Stomach smooth muscle (tissue), 2 donors: Measurements from ENCODE around the gene JADE3.

Source experiments
- H3K27ac ChIP-seq: one replicate; pipeline ENCODE4 v1.7.0; 2013; ENCODE audit warnings: mild to moderate bottlenecking, low read length, inconsistent platforms
- H3K27me3 ChIP-seq, 2 donors: one replicate each; pipeline ENCODE4 v1.7.0; 2013; ENCODE audit warnings: low read length in 2 of 2; ENCODE audit not compliant: insufficient read depth in 2 of 2, control insufficient read depth in 1 of 2
- H3K36me3 ChIP-seq, 2 donors: one replicate each; pipeline ENCODE4 v1.7.0; 2013; ENCODE audit warnings: low read length in 2 of 2; ENCODE audit not compliant: control insufficient read depth in 2 of 2, insufficient read depth in 2 of 2
- H3K4me1 ChIP-seq: one replicate; pipeline ENCODE4 v1.7.0; 2013; ENCODE audit warnings: low read length; ENCODE audit not compliant: control insufficient read depth, insufficient read depth
- H3K4me3 ChIP-seq, 2 donors: one replicate each; pipeline ENCODE4 v1.7.0; 2013; ENCODE audit warnings: low read length in 2 of 2
- H3K9ac ChIP-seq, 2 donors: one replicate each; pipeline ENCODE4 v1.7.0; 2013; ENCODE audit warnings: low read length in 2 of 2, mild to moderate bottlenecking in 1 of 2
- H3K9me3 ChIP-seq, 2 donors: one replicate each; pipeline ENCODE4 v1.7.0; 2013; ENCODE audit warnings: low read length in 2 of 2; ENCODE audit not compliant: control insufficient read depth in 2 of 2
- donor health status: healthy.
- donor health status: Pancreatic carcinoma.

Gene JADE3

DNA sequence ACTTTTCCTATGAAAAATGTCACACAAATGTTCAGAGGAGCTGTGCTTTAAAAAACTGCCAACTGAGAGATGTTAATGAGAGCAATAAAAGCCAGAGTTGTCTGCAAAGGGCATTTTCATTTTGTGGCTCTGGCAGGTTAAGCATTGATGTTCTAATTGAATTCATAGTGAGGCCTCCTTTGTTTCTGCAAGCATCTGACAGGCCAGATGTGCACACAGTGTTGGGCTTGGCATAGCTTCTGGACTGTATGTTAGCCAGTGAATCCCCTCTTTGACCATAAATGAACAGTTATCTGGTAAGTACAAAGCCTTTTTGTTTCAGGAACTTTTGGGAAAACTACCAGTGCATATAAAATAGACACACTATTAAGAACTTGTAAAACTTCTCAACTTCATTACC lies 81.9 kb downstream of the JADE3 start:
- Histone ChIP-seq H3K9me3 (no peaks in the 10 kb centered on the region), H3K4me1 (no peaks in the 10 kb centered on the region), H3K27me3 (no peaks in the 10 kb centered on the region), H3K4me3 (no peak overlapping the region), H3K9ac (no peak overlapping the region), H3K36me3 (no peaks in the 10 kb centered on the region), H3K27ac (no peak overlapping the region)

DNA sequence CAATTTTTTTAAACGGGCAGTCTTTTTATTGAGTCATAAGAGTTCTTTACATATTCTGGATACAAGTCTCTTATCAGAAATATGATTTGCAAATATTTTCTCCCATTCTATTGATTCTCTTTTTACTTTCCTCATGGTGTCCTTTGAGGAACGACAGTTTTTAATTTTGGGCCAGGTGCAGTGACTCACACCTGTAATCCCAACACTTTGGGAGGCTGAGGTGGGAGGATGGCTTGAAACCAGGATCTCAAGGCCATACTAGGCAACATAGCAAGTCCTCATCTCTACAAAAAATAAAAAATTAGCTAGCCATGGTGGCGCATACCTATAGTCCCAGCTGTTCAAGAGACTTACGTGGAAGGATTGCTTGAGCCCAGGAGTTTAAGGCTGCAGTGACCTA lies 99.9 kb downstream of the JADE3 start:
- H3K36me3 ChIP-seq, result no peaks in the 10 kb centered on the region
- H3K4me1 ChIP-seq, result no peaks in the 10 kb centered on the region
- no peak overlapping the region for H3K27ac ChIP-seq
- no peak overlapping the region for H3K4me3 ChIP-seq
- H3K27me3 ChIP-seq, result no peaks in the 10 kb centered on the region
- no peak overlapping the region for H3K9ac ChIP-seq
- H3K9me3 ChIP-seq, result no peaks in the 10 kb centered on the region

DNA sequence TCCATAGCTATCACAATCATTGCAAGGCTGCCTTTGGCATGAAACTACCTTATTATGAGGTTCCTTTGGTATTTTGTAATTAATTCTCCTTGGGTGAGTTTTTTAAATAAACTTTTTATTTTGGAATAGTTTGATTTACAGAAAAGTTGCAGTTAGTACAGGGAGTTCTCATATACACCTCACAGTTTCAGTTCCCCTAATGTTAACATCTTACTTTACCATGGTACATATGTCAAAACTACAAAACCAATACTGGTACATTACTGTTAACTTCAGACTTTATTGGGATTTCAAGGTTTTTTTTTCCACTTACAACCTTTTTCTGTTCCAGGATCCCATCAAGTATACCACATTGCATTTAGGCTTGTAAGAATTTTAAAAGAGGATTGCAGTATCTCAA lies 114.0 kb downstream of the JADE3 start:
- Histone ChIP-seq H3K27ac (no peak overlapping the region), H3K9me3 (no peaks in the 10 kb centered on the region), H3K9ac (no peak overlapping the region), H3K27me3 (peaks cover 0 to 4% of the 10 kb centered on the region in 2 donors), H3K36me3 (no peaks in the 10 kb centered on the region), H3K4me1 (no peaks in the 10 kb centered on the region), H3K4me3 (no peak overlapping the region)

DNA sequence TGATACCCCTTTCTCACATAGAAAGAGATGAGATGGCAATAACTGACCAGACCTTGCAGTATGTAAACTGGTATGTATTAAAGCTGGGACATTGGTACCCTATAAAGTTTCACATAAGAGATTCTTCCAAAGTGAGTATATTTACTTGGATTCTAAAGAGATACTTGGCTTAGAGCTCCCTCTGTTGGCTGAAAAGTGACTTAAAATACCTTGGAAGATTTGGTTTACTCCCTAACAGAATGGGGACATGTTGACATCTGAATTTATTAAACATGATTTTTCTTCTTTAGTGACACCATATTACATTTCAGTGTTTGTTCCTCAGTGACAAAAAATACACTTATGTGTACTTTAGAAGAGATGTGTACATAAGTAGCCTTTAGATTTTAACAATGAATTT lies 118.1 kb downstream of the JADE3 start:
- Histone ChIP-seq H3K36me3 (no peaks in the 10 kb centered on the region), H3K4me1 (no peaks in the 10 kb centered on the region), H3K27me3 (peaks cover 0 to 6% of the 10 kb centered on the region in 2 donors), H3K9ac (no peak overlapping the region), H3K4me3 (no peak overlapping the region), H3K27ac (no peak overlapping the region), H3K9me3 (no peaks in the 10 kb centered on the region)

DNA sequence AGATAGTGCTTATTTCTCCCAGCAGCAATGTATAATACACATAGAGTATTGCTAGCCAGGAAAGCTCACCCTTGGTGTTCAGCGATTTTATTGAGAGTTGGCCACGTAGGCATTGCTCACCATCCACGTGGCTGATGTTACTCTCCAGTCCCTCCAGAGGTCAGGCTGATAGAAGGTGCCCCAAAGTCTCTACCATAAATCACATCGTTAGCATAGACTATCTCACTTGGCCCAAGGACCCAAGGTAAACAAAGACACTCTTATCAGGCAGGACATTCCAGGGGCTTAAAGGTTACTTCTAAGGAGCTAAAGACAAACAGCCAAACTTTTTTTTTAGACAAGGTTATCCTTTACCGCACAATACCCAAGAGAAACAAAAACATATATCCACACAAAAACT lies 135.8 kb downstream of the JADE3 start:
- peaks cover 0 to 3% of the 10 kb centered on the region in 2 donors for H3K9me3 ChIP-seq
- H3K36me3 ChIP-seq, result no peaks in the 10 kb centered on the region
- no peak overlapping the region for H3K27ac ChIP-seq
- no peak overlapping the region for H3K4me3 ChIP-seq
- H3K4me1 ChIP-seq, result no peaks in the 10 kb centered on the region
- H3K9ac ChIP-seq, result no peak overlapping the region
- no peaks in the 10 kb centered on the region for H3K27me3 ChIP-seq

DNA sequence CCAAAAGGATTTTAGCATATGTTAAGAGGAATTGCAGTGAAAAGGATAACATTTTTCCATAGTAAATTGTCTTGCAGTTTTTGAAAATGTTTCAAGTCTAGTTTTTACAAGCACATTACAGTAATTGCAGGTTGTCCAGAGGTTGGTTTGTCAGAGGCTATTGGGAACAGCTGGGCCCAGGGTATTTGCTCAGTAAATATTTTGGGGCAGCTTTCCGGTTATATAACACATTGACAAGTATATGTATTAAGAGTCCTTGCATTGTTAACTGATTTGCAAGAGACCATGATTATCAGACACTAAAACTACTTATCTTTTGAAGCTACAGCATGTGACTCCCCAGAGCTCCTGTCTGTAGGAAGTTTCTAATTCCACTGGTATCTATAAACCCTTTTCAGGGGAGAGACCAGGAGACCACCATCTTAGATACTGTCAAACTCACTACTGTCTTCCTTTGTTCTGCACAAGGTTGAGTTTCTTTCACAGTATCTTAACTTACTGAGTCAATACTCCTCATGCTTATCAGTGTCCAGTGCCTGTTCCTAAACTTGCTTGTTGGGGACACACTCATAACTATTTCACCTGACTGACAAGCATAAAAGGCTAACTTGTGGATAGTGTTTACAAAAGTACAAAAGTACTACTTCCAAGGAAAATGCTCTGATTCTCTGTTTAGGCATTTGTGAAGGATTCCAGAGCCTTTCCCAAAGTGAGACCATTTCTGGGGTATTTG lies 147.1 kb downstream of the JADE3 start:
- H3K9ac ChIP-seq, result no peak overlapping the region

DNA sequence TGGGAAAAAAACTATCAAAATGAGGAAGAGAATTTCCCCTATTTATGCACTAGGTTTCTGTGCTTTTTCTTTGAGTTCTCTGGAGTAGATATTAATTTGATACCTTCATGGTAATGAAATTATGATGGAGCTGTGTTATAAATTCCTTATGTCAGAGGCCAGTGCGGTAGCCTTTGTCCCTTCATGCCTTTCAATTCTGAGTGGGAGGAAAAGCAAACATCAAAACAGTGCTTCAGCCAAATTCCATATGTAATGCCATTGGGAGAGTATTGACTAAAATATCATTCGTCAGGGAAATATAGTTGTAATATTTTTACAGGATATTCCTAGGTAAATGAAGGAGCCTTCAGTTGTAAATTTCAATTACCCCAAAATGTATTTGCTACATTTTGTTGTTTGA lies 148.5 kb downstream of the JADE3 start:
- peaks cover 0 to 11% of the 10 kb centered on the region in 2 donors for H3K27me3 ChIP-seq
- no peak overlapping the region for H3K9ac ChIP-seq
- no peak overlapping the region for H3K27ac ChIP-seq
- H3K4me3 ChIP-seq, result no peak overlapping the region
- no peaks in the 10 kb centered on the region for H3K4me1 ChIP-seq
- peaks cover 0 to 2% of the 10 kb centered on the region in 2 donors for H3K36me3 ChIP-seq
- H3K9me3 ChIP-seq, result no peaks in the 10 kb centered on the region

More for the DNA sequence above, 147.1 kb downstream of the JADE3 start:
- H3K27ac ChIP-seq, result no peak overlapping the region
- peaks cover 0 to 11% of the 10 kb centered on the region in 2 donors for H3K27me3 ChIP-seq
- H3K36me3 ChIP-seq, result peaks cover 0 to 2% of the 10 kb centered on the region in 2 donors
- no peaks in the 10 kb centered on the region for H3K9me3 ChIP-seq
- no peak overlapping the region for H3K4me3 ChIP-seq
- H3K4me1 ChIP-seq, result no peaks in the 10 kb centered on the region

DNA sequence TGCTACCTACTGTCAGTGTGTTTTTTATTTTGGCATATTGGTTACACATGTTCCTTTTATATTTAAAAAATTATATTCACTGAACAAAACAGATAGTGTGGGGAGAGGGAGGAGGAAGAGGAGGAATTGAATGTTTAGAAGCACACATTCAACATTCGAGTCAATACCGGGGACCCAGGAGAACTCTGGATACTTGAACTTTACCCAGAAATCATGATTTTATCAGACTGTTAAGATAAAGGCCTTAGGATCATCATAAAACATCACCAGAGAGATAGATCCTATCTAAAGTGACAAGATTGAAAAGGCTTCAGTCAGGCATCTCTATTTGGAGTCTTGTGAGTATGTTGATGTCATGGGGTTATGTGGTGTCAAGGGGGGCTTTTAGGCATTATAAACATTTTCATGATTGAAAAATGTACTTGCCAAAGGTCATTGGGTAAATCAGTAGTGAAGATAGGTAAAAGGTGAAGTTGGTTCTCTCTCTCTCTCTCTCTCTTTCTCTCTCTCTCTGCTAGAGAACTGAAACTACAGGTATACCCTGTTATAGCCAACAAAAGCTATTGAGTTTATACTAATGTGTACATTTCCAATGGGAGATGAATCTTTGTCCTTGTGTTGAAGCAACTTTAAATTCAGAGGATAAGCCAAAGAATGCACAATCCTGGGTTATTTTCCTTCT lies 149.2 kb downstream of the JADE3 start:
- H3K4me3 ChIP-seq, result no peak overlapping the region
- H3K36me3 ChIP-seq, result peaks cover 0 to 2% of the 10 kb centered on the region in 2 donors
- no peaks in the 10 kb centered on the region for H3K9me3 ChIP-seq
- H3K27ac ChIP-seq, result no peak overlapping the region
- H3K9ac ChIP-seq, result no peak overlapping the region
- H3K27me3 ChIP-seq, result peaks cover 0 to 11% of the 10 kb centered on the region in 2 donors
- H3K4me1 ChIP-seq, result no peaks in the 10 kb centered on the region

DNA sequence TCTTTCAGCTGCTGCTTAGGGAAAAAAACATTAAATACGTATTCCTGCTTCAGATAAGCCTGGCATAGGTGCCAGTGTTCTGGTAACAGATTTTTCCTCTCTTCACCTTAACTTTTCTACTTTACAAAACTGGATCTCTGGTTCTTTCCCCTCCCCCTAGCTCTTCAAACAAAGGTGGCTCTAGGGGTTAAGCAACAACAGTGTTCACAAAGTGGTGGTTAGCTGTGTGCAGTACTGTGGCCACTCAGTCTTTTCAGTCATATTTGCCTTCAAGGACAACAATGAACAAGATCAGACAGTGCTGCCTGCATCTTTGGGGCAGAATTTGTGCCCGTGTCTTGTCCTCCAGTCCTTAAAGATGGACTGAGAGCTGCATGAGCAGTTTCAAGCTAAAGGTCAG lies 151.0 kb downstream of the JADE3 start:
- H3K27me3 ChIP-seq, result peaks cover 0 to 4% of the 10 kb centered on the region in 2 donors
- H3K4me3 ChIP-seq, result no peak overlapping the region
- no peak overlapping the region for H3K9ac ChIP-seq
- no peaks in the 10 kb centered on the region for H3K4me1 ChIP-seq
- no peak overlapping the region for H3K27ac ChIP-seq
- no peaks in the 10 kb centered on the region for H3K9me3 ChIP-seq
- peaks cover 0 to 2% of the 10 kb centered on the region in 2 donors for H3K36me3 ChIP-seq

DNA sequence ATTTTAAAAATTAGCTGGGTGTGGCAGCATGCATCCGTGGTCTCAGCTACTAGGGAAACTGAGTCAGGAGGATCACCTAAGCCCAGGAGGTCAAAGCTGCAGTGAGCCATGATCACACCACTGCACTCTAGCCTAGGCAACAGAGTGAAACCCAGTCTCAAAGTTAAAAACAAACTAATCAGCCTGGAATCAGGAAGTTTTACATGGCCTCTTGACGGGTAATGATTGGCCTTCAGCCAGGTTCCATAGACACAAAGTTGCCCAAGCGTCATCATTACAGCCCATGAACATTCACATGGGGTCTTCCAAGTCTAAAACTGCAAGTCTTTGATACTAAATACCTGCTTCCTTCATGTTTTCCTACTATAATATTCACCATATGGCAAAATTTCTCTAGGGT lies 156.0 kb downstream of the JADE3 start:
- Histone ChIP-seq H3K27ac (no peak overlapping the region), H3K4me1 (no peaks in the 10 kb centered on the region), H3K4me3 (no peak overlapping the region), H3K27me3 (peaks cover 0 to 4% of the 10 kb centered on the region in 2 donors), H3K36me3 (no peaks in the 10 kb centered on the region), H3K9me3 (no peaks in the 10 kb centered on the region), H3K9ac (no peak overlapping the region)

DNA sequence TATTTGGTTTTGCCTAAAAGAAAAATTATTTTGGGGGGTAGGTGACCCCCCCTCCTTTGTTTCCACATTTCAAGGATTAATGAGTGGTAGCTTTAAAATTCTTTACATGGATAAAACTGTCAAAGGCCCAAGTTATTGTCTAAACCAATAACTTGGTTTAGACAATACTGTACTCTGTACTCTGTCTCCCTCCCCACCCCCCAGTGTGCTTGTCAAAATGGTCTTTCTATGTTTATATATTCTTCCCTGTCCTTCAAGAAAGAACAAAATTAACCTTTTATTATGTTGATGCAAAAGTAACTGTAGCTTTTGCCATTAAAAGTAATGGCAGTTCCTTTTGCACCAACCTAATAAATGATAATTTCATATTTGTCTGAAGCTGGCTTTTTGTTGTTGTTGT lies 156.5 kb downstream of the JADE3 start:
- Histone ChIP-seq H3K9me3 (no peaks in the 10 kb centered on the region), H3K27ac (no peak overlapping the region)

More for the DNA sequence above, 156.5 kb downstream of the JADE3 start:
- H3K27me3 ChIP-seq, result peaks cover 0 to 4% of the 10 kb centered on the region in 2 donors
- no peaks in the 10 kb centered on the region for H3K36me3 ChIP-seq
- no peaks in the 10 kb centered on the region for H3K4me1 ChIP-seq
- H3K4me3 ChIP-seq, result no peak overlapping the region
- no peak overlapping the region for H3K9ac ChIP-seq
